K562 (cell line): ENCODE results near the gene CBFA2T2. TPM values are rescaled to one million over a fixed set of nuclear protein-coding genes. Genes with fewer than 3 reads are reported as not detected.
A peak's percentile ranks its signal among the peaks of the same experiment; 100 is the strongest.

Experiments
- CTCFL ChIP-seq: IDR thresholded peaks from 2 replicates; pipeline ENCODE4 v1.6.1; 2011; ENCODE audit warnings: borderline replicate concordance, low read depth, mild to moderate bottlenecking, moderate library complexity, low read length; ENCODE audit not compliant: insufficient read depth, poor library complexity, severe bottlenecking
- EP300 ChIP-seq: IDR thresholded peaks from 2 replicates; pipeline ENCODE4 v1.6.1; 2012; ENCODE audit warnings: low read length, improper control_type of control experiment
- FOXO4 ChIP-seq: fragments of 450-650 bp; formaldehyde crosslinking; IDR thresholded peaks from 2 replicates; pipeline ENCODE4 v1.4.0; 2020; ENCODE audit warnings: mild to moderate bottlenecking, moderate library complexity
- IRF2 ChIP-seq: sonication (generic); formaldehyde crosslinking; IDR thresholded peaks from 2 replicates; pipeline ENCODE4 v1.8.1; 2022; ENCODE audit warnings: mild to moderate bottlenecking, missing genetic modification reagents
- MXD1 ChIP-seq: fragments of 250-450 bp; sonication (Bioruptor Pico); IDR thresholded peaks from 2 replicates; pipeline ENCODE4 v1.8.0; 2021; ENCODE audit warnings: borderline replicate concordance, mild to moderate bottlenecking, moderate library complexity; ENCODE audit not compliant: poor library complexity, severe bottlenecking
- PHB2 ChIP-seq: fragments of 450-650 bp; IDR thresholded peaks from 2 replicates; pipeline ENCODE4 v1.6.1; 2017; ENCODE audit warnings: low read depth
- PTRF ChIP-seq: fragments of 450-650 bp; IDR thresholded peaks from 2 replicates; pipeline ENCODE4 v1.6.1; 2016; ENCODE audit warnings: mild to moderate bottlenecking, missing genetic modification characterization, missing compliant biosample characterization
- SLC30A9 ChIP-seq: fragments of 250-450 bp; sonication (Bioruptor Pico); IDR thresholded peaks from 2 replicates; pipeline ENCODE4 v1.8.0; 2022; ENCODE audit warnings: mild to moderate bottlenecking, moderate library complexity
- SMAD2 ChIP-seq: fragments of 150-350 bp; IDR thresholded peaks from 2 replicates; pipeline ENCODE4 v1.6.1; 2014; ENCODE audit warnings: low read depth, mild to moderate bottlenecking, low read length
- TCFL5 ChIP-seq: fragments of 250-450 bp; sonication (Bioruptor Pico); conservative IDR thresholded peaks from 2 replicates; pipeline ENCODE4 v1.6.1; 2021; ENCODE audit warnings: mild to moderate bottlenecking, moderate library complexity, matching md5 sums
- XRCC5 ChIP-seq: fragments of 200-400 bp; formaldehyde crosslinking; IDR thresholded peaks from 2 replicates; pipeline ENCODE4 v1.6.1; 2017; ENCODE audit warnings: low read depth, mild to moderate bottlenecking, low read length
- ZBTB12 ChIP-seq: fragments of 250-450 bp; sonication (Bioruptor Pico); IDR thresholded peaks from 2 replicates; pipeline ENCODE4 v1.4.0; 2020
- ZNF212 ChIP-seq: fragments of 450-650 bp; formaldehyde crosslinking; IDR thresholded peaks from 2 replicates; pipeline ENCODE4 v1.4.0; 2020; ENCODE audit warnings: mild to moderate bottlenecking
- ZNF318 ChIP-seq, 2 experiments: fragments of 450-650 bp; IDR thresholded peaks; 2 replicates each; pipeline ENCODE4 v1.6.1; 2016; ENCODE audit warnings: mild to moderate bottlenecking in 2 of 2, borderline replicate concordance in 1 of 2, low read depth in 1 of 2, moderate library complexity in 1 of 2
- ZNF384 ChIP-seq: IDR thresholded peaks from 2 replicates; pipeline ENCODE4 v1.6.1; 2012; ENCODE audit warnings: low read depth, low read length, improper control_type of control experiment
- polyA plus RNA-seq, 8 experiments: library from polyadenylated mRNA; depleted of rRNA in 4 of 8; stranded (reverse) in 5 of 8; unstranded in 3 of 8; fragments of >200 nt; fragmentation: Nextera tagmentation in 2 of 8; fragmentation: Illumina TruSeq in 1 of 8; extraction: Ambion mirVana in 2 of 8; extraction: Trizol in 1 of 8; gene quantifications; 2 replicates each; pipeline versions ENCODE4 v1.2.1 to v1.2.3, GENCODE V29; 2011 to 2014; ENCODE audit warnings: inconsistent platforms in 1 of 8, missing spikeins in 1 of 8
- total RNA-seq, 7 experiments: library from RNA; depleted of rRNA in 6 of 7; stranded (reverse); fragments of >200 nt in 6 of 7; fragmentation: Illumina TruSeq in 2 of 7; extraction: Trizol in 2 of 7; gene quantifications; 2 replicates each; pipeline versions ENCODE4 v1.2.1 to v1.2.3, GENCODE V29; 2011 to 2021; ENCODE audit warnings: low replicate concordance in 1 of 7

The CBFA2T2 gene
- total and polyA plus RNA-seq, 9 of the 15 experiments (the other 6 are each of a cell fraction or from before 2014, with no cell fraction given), result 0.27 to 9.6 (median 5.8) TPM

GRCh38 chr20:33689973-33690372 lies 200.1 kb downstream of the CBFA2T2 start (continued):
- TF ChIP-seq XRCC5, result 0 out of 2 replicates have a peak, but pooled peaks have one; percentile 29
- no peak for TF ChIP-seq IRF2 (CRISPR knock-in tag)
- TF ChIP-seq MXD1 (CRISPR knock-in tag), result no peak
- no peak for TF ChIP-seq ZNF212 (CRISPR knock-in tag)
- TF ChIP-seq SLC30A9 (CRISPR knock-in tag), result no peak
- 0 out of 2 replicates have a peak, but pooled peaks have one; percentile 17 for TF ChIP-seq ZBTB12 (CRISPR knock-in tag)
- TF ChIP-seq PTRF (tag), result no peak
- TF ChIP-seq PHB2, result no peak
- no peak for TF ChIP-seq ZNF318 (IDR thresholded peaks at IDR 0.05; ENCODE audit: borderline replicate concordance in 1 of 2, low read depth in 1 of 2)
- TF ChIP-seq CTCFL, result no peak
- peak; percentile 90 for TF ChIP-seq EP300
- no peak for TF ChIP-seq FOXO4
- TF ChIP-seq TCFL5 (CRISPR knock-in tag), result no peak
- no peak for TF ChIP-seq ZNF384
- no peak for TF ChIP-seq SMAD2
